Stimulated activated CD8-positive, alpha-beta memory T cell treated with anti-CD3 and anti-CD28 coated beads, Interleukin-7, amount 100 ng/mL, for 24 hours (primary cell): ENCODE data around the gene SLC2A14.
"Not testable (repeated sequence)": the region's sequence is repeated elsewhere in the genome, so short reads cannot be mapped to it uniquely, and the experiment has no call there.

ENCODE experiments used
- DNase-seq: peaks from one replicate; pipeline ENCODE4 v3.0.0-alpha.2; 2020; ENCODE audit warnings: low read depth

The SLC2A14 gene

GRCh38 chr12:7872566-7873319 lies at the start of gene SLC2A14:
Gene SLC2A14, minus strand, starts transcription at chr12:7872915. Its CDS starts 3,035 bp downstream, at chr12:7869880.
- DNase-seq, result no peak

GRCh38 chr12:7921181-7921580 lies 48.5 kb upstream of the SLC2A14 start:
- DNase-seq, result not testable (repeated sequence)

- DNase-seq, result not testable (repeated sequence)
These were observed 45.5 kb upstream of the SLC2A14 start for GRCh38 chr12:7918268-7918590.

- no peak for DNase-seq
These were observed 44.9 kb upstream of the SLC2A14 start for GRCh38 chr12:7917392-7918267.

GRCh38 chr12:7916936-7917335 lies 44.2 kb upstream of the SLC2A14 start:
- no peak for DNase-seq

- DNase-seq, result no peak
These were observed 43.1 kb upstream of the SLC2A14 start for GRCh38 chr12:7915661-7916403.

GRCh38 chr12:7910106-7910505 lies 37.4 kb upstream of the SLC2A14 start:
- DNase-seq, result not testable (repeated sequence)

GRCh38 chr12:7907009-7907408 lies 34.3 kb upstream of the SLC2A14 start:
- DNase-seq, result no peak

- DNase-seq, result not testable (repeated sequence)
These were observed 33.6 kb upstream of the SLC2A14 start for GRCh38 chr12:7906303-7906702.

GRCh38 chr12:7905600-7906125 lies 32.9 kb upstream of the SLC2A14 start:
- not testable (repeated sequence) for DNase-seq

GRCh38 chr12:7905071-7905470 lies 32.4 kb upstream of the SLC2A14 start:
- no peak for DNase-seq

GRCh38 chr12:7902416-7902815 lies 29.7 kb upstream of the SLC2A14 start:
- DNase-seq, result not testable (repeated sequence)

GRCh38 chr12:7899755-7900154 lies 27.0 kb upstream of the SLC2A14 start:
- DNase-seq, result no peak

- DNase-seq, result not testable (repeated sequence)
These were observed 24.0 kb upstream of the SLC2A14 start for GRCh38 chr12:7896726-7897125.

GRCh38 chr12:7892186-7892980 lies 19.7 kb upstream of the SLC2A14 start:
- no peak for DNase-seq

GRCh38 chr12:7884689-7885088 lies 12.0 kb upstream of the SLC2A14 start:
- DNase-seq, result no peak

GRCh38 chr12:7881736-7882120 lies 9.0 kb upstream of the SLC2A14 start:
- DNase-seq, result not testable (repeated sequence)

- DNase-seq, result not testable (repeated sequence)
These were observed 8.4 kb upstream of the SLC2A14 start for GRCh38 chr12:7880952-7881735.

- no peak for DNase-seq
These were observed 6.5 kb upstream of the SLC2A14 start for GRCh38 chr12:7879246-7879645.

- no peak for DNase-seq
These were observed 4.7 kb upstream of the SLC2A14 start for GRCh38 chr12:7877420-7877819.

- DNase-seq, result no peak
These were observed 2.4 kb downstream of the SLC2A14 start for GRCh38 chr12:7870335-7870734.
